Upper lobe of left lung (tissue), 6 donors: ENCODE measurements around the gene ARHGEF17. TPM values are rescaled to one million over a fixed set of nuclear protein-coding genes. Genes with fewer than 3 reads are reported as not detected.
A peak's percentile ranks its signal among the peaks of the same experiment; 100 is the strongest.

Experiments used
- ATAC-seq, 2 donors: fragments of 200-7000 bp; cut with Tn5 transposase; one replicate each; pipeline ENCODE4 v1.9.1; 2022; ENCODE audit warnings: mild to moderate bottlenecking in 2 of 2, moderate library complexity in 2 of 2; ENCODE audit not compliant: low FRiP score in 2 of 2
- DNase-seq, 2 donors: peaks; one replicate each; pipeline ENCODE4 v3.0.0-alpha.2; 2019 to 2020
- H3K27ac ChIP-seq, 4 donors: fragments of 200-600 bp; sonication (generic); one replicate each; pipeline ENCODE4 v1.5.1; 2016 to 2019
- H3K27me3 ChIP-seq, 4 donors: fragments of 200-600 bp; sonication (generic); one replicate each; pipeline ENCODE4 v1.5.1; 2017 to 2019
- H3K36me3 ChIP-seq, 4 donors: fragments of 200-600 bp; sonication (generic); one replicate each; pipeline ENCODE4 v1.5.1; 2016 to 2019
- H3K4me1 ChIP-seq, 4 donors: fragments of 200-600 bp; sonication (generic); one replicate each; pipeline ENCODE4 v1.5.1; 2018 to 2019
- H3K4me3 ChIP-seq, 4 donors: fragments of 200-600 bp; sonication (generic); one replicate each; pipeline ENCODE4 v1.5.1; 2017 to 2019; ENCODE audit warnings: mild to moderate bottlenecking in 2 of 4, moderate library complexity in 1 of 4
- H3K9me3 ChIP-seq, 4 donors: fragments of 200-600 bp; sonication (generic); one replicate each; pipeline ENCODE4 v1.5.1; 2018 to 2019
- EP300 ChIP-seq, 4 donors: sonication (generic); formaldehyde crosslinking; IDR thresholded peaks; one replicate each; pipeline ENCODE4 v1.5.1; 2017; ENCODE audit warnings: antibody characterized with exemption in 4 of 4, control low read depth in 2 of 4
- POLR2A ChIP-seq, 4 donors: fragments of 450-650 bp; IDR thresholded peaks; one replicate each; pipeline ENCODE4 v1.5.1; 2016 to 2017; ENCODE audit warnings: antibody characterized with exemption in 4 of 4, mild to moderate bottlenecking in 2 of 4
- POLR2AphosphoS5 ChIP-seq, 2 donors: sonication (generic); formaldehyde crosslinking; IDR thresholded peaks; one replicate each; pipeline ENCODE4 v1.5.1; 2017; ENCODE audit warnings: antibody characterized with exemption in 2 of 2
- WGBS, 2 donors: methylation state at CpG; one replicate each; pipeline ENCODE4 v1.1.5; 2017 to 2018; 5-methylcytosine and 5-hydroxymethylcytosine counted together
- total RNA-seq, 6 donors: library from RNA; depleted of rRNA in 4 of 6; stranded (reverse); fragments of >200 nt in 4 of 6; gene quantifications; one replicate each; pipeline versions ENCODE4 v1.1.0 to v1.2.1, GENCODE V29; 2016 to 2021
- TF ChIP-seq, protein P1 (sequence below), 6 experiments: fragments of 450-650 bp in 4 of 6; fragments of 200-600 bp in 2 of 6; sonication (generic) in 2 of 6; IDR thresholded peaks; one replicate each; pipeline ENCODE4 v1.5.1; 2016 to 2019; ENCODE audit warnings: antibody characterized with exemption in 6 of 6
- donor health status: DM: no; HTN: no; CAD: no; lungs with moderate emphysema.
- donor health status: DM: no; HTN: yes; CAD: no; lungs with severe emphysema.

Gene ARHGEF17
- total RNA-seq, 6 donors from 2014 or later: 48.1 to 140 (median 65.1) TPM

DNA sequence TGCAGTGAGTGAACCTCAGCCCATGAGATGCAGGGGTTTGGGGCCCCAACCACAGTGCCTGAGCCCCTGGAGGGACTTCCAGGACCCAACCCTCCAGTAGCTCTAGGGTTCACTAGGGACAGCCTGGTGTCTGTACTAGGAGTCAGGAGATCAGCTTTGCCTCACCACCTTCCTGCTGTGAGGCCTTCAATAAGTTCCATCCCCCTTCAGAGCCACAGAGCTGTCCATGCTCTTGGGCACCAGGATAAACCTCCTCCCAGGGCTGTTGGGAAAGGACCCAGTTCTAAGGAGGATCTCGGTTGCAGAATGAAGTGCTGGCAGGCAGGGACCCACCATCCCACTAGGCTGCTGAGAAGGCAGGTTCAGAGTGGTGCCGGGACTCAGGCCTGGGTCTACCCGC, 9.7 kb downstream of the ARHGEF17 start:
- H3K4me1 ChIP-seq: peaks cover 94 to 97% (median 96%) of the 10 kb centered on the region in 4 donors
- no peaks in the 10 kb centered on the region for H3K36me3 ChIP-seq
- no peak for TF ChIP-seq POLR2AphosphoS5 (IDR thresholded peaks at IDR 0.05)
- no peak for TF ChIP-seq POLR2A (IDR thresholded peaks at IDR 0.05)
- TF ChIP-seq EP300 (IDR thresholded peaks at IDR 0.05): no peak
- TF ChIP-seq, protein P1, sequence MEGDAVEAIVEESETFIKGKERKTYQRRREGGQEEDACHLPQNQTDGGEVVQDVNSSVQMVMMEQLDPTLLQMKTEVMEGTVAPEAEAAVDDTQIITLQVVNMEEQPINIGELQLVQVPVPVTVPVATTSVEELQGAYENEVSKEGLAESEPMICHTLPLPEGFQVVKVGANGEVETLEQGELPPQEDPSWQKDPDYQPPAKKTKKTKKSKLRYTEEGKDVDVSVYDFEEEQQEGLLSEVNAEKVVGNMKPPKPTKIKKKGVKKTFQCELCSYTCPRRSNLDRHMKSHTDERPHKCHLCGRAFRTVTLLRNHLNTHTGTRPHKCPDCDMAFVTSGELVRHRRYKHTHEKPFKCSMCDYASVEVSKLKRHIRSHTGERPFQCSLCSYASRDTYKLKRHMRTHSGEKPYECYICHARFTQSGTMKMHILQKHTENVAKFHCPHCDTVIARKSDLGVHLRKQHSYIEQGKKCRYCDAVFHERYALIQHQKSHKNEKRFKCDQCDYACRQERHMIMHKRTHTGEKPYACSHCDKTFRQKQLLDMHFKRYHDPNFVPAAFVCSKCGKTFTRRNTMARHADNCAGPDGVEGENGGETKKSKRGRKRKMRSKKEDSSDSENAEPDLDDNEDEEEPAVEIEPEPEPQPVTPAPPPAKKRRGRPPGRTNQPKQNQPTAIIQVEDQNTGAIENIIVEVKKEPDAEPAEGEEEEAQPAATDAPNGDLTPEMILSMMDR (IDR thresholded peaks at IDR 0.05): no peak
- H3K9me3 ChIP-seq: no peaks in the 10 kb centered on the region
- DNase-seq (no peak), ATAC-seq (no peak)
- 59 to 85% methylated on average over 2 to 3 of the region's 3 CpGs for WGBS, 2 donors
- no peak overlapping the region for H3K4me3 ChIP-seq
- H3K27me3 ChIP-seq: no peaks in the 10 kb centered on the region
- H3K27ac ChIP-seq: peak overlapping the region; percentile 75 to 99 (median 94)

DNA sequence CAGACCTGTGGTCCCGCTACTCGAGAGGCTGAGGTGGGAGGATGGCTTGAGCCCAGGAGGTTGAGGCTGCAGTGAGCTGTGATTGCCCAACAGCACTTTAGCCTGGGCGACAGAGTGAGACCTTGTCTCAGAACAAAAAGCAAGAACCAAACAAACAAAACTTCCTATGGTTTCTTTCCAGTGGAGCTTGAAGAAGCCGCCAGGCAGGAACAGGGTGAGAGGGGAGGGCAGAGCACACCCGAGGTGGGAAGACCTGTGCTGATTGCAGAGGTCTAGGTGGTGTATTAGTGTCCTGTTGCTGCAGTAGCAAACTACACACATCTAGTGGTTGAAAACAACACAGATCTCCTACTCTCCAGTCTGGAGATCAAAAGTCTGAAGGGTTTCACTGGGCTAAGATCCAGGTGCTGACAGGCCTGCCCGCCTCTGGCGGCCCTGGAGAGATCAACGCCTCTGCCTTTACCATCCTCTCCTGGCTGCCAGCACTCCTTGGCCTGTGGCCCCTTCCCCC, 10.5 kb downstream of the ARHGEF17 start:
- no peak for TF ChIP-seq POLR2AphosphoS5 (IDR thresholded peaks at IDR 0.05)
- TF ChIP-seq, protein P1 (IDR thresholded peaks at IDR 0.05): no peak
- no peak for TF ChIP-seq EP300 (IDR thresholded peaks at IDR 0.05)
- WGBS, 2 donors: 41 to 46% methylated on average over 8 of the region's 8 CpGs

DNA sequence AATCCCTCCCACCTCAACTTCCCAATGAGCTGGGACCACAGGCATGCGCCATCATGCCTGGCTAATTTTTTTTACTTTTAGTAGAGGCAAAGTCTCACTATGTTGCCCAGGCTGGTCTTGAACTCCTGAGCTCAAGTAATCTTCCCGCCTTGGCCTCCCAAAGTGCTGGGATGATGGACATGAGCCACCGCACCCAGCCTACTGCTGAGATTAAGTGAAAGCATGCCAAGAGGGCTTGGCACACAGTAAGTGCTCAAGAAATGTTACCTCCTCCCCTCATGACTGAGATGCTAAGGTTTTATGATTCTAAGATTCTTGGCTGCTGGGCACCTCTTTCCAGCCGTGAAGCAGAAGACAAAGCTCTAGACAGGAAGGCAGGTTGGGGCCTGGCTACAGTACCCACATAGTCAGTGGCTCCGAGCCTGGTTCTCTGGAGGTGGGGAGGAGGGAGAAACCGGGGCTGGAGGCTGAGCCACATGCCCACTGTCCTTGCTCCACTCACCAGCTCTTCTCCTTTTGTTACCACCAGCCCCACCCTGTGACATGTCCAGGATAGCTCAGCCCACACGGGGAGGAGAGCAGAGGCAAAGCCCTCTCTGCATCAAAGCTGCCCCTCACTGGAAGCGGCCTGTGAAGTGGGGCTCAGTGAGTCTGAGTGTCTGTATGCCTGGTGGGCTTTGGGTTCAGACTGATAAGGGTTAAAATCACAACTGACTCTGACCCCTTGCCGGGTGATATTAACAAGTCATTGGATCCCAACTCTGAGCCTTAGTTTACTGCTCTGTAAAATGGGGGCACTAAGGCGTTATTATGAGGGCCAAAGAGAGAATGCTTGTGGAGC, 12.9 kb downstream of the ARHGEF17 start:
- TF ChIP-seq, protein P1 (IDR thresholded peaks at IDR 0.05): no peak
- TF ChIP-seq EP300 (IDR thresholded peaks at IDR 0.05) (no peak), POLR2AphosphoS5 (IDR thresholded peaks at IDR 0.05) (no peak), POLR2A (IDR thresholded peaks at IDR 0.05) (no peak)
- no peaks in the 10 kb centered on the region for H3K9me3 ChIP-seq
- peak overlapping the region; percentile 64 to 99 (median 88) for H3K27ac ChIP-seq
- peaks cover 0 to under 1% (median under 1%) of the 10 kb centered on the region in 4 donors for H3K36me3 ChIP-seq
- DNase-seq (no peak), ATAC-seq (no peak)
- peaks cover 89 to 97% (median 94%) of the 10 kb centered on the region in 4 donors for H3K4me1 ChIP-seq
- WGBS, 2 donors: 36 to 40% methylated on average over 10 of the region's 10 CpGs
- H3K4me3 ChIP-seq: no peak overlapping the region
- no peaks in the 10 kb centered on the region for H3K27me3 ChIP-seq

More for the DNA sequence above, 10.5 kb downstream of the ARHGEF17 start:
- DNase-seq: peak in 1 of 2 donors; percentile 74
- no peaks in the 10 kb centered on the region for H3K9me3 ChIP-seq
- H3K4me1 ChIP-seq: peaks cover 95 to 97% (median 96%) of the 10 kb centered on the region in 4 donors
- peak overlapping the region; percentile 75 to 99 (median 94) for H3K27ac ChIP-seq
- H3K27me3 ChIP-seq: no peaks in the 10 kb centered on the region
- ATAC-seq: peak in 1 of 2 donors; percentile 47
- H3K4me3 ChIP-seq: no peak overlapping the region
- H3K36me3 ChIP-seq: no peaks in the 10 kb centered on the region

DNA sequence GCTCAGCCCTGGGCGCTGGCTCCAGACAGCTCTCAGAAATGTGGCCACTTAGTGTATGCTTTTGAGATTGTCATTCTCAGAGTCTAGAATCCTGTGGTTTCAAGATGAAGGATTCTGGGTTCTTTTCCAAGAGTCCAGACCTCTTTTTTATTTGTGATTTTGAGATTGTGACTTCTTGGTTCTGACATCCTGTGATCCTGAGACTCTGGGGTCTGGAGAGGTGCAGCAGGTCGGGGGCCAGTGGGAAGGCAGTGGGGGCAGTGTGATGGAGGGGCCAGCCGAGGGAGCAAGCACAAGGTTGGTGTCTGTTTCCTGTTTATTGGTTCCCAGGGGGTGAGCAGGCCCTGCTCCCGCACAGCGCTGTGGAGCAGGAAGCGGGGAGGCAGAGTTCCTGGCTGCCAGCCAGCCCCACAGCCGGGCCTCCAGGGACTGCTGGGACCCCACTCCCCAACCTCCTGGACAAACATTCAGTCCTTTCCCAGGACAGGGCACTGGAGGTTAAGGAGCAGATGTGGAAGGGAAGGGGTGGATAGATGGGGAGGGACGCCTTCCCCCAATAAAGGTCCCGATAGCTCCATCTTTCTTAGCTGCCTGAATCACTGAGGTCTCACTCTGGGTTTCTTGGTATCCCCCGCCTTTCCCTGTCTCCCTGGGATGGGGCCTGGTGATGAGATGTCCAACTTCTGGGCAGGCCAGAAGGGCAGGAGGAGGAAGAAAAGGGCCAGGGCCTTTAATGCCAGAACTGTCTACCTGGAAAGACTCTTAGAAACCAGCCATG, 13.7 kb downstream of the ARHGEF17 start:
- Histone ChIP-seq H3K27ac (peak overlapping the region; percentile 64 to 99 (median 88)), H3K4me1 (peaks cover 86 to 96% (median 87%) of the 10 kb centered on the region in 4 donors), H3K9me3 (no peaks in the 10 kb centered on the region), H3K36me3 (peaks cover 0 to 4% (median 2%) of the 10 kb centered on the region in 4 donors), H3K4me3 (no peak overlapping the region), H3K27me3 (no peaks in the 10 kb centered on the region)
- 21 to 33% methylated on average over 6 to 10 of the region's 10 CpGs for WGBS, 2 donors
- ATAC-seq (no peak), DNase-seq (peak in 1 of 2 donors; percentile 83)
- TF ChIP-seq POLR2AphosphoS5 (IDR thresholded peaks at IDR 0.05) (peak in 1 of 2 donors; percentile 44), EP300 (IDR thresholded peaks at IDR 0.05) (peak in 1 of 4 donors; percentile 46)
- TF ChIP-seq, protein P1 (IDR thresholded peaks at IDR 0.05): no peak
